Measurements from ENCODE around the gene NEURL1. TPM values are rescaled to one million over a fixed set of nuclear protein-coding genes. Genes with fewer than 3 reads are reported as not detected.

The NEURL1 gene
- total RNA-seq, 1 donor from 2014 or later = 1.3 TPM

- Histone ChIP-seq H3K27me3 (ENCODE audit: control insufficient read depth, insufficient read depth, low read length) (peaks cover 2% of the 10 kb centered on the region), H3K4me3 (ENCODE audit: low read depth, low read length) (no peak overlapping the region), H3K36me3 (ENCODE audit: control insufficient read depth, insufficient read depth, low read length) (no peaks in the 10 kb centered on the region)
- TF ChIP-seq, protein P1, sequence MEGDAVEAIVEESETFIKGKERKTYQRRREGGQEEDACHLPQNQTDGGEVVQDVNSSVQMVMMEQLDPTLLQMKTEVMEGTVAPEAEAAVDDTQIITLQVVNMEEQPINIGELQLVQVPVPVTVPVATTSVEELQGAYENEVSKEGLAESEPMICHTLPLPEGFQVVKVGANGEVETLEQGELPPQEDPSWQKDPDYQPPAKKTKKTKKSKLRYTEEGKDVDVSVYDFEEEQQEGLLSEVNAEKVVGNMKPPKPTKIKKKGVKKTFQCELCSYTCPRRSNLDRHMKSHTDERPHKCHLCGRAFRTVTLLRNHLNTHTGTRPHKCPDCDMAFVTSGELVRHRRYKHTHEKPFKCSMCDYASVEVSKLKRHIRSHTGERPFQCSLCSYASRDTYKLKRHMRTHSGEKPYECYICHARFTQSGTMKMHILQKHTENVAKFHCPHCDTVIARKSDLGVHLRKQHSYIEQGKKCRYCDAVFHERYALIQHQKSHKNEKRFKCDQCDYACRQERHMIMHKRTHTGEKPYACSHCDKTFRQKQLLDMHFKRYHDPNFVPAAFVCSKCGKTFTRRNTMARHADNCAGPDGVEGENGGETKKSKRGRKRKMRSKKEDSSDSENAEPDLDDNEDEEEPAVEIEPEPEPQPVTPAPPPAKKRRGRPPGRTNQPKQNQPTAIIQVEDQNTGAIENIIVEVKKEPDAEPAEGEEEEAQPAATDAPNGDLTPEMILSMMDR (IDR thresholded peaks at IDR 0.05; ENCODE audit: insufficient read depth, low read length, poor library complexity, severe bottlenecking) = no peak
- DNase-seq (ENCODE audit: low read depth) = no peak
These were observed 79.1 kb downstream of the NEURL1 start for GRCh38 chr10:103572347-103573204.

DNA sequence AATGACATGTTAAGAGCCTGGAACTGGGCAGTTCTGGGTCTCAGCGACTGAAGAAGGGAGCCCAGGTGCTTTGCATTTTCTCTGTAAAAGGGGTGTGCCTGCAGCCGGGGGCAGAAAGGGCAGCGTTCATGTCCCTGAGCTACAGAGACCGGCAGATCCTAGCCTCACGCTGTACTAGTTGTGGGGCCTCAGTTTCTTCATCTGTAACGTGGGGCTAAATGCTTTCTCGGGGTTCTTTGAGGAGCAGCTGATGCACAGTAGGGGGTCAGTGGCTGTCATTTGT lies 79.6 kb downstream of the NEURL1 start:
- TF ChIP-seq, protein P1 (IDR thresholded peaks at IDR 0.05; ENCODE audit: insufficient read depth, low read length, poor library complexity, severe bottlenecking) = no peak
- Histone ChIP-seq H3K36me3 (ENCODE audit: control insufficient read depth, insufficient read depth, low read length) (no peaks in the 10 kb centered on the region), H3K27me3 (ENCODE audit: control insufficient read depth, insufficient read depth, low read length) (peaks cover 2% of the 10 kb centered on the region), H3K4me3 (ENCODE audit: low read depth, low read length) (no peak overlapping the region)
- no peak for DNase-seq (ENCODE audit: low read depth)

GRCh38 chr10:103574097-103575061 lies 80.9 kb downstream of the NEURL1 start:
- DNase-seq (ENCODE audit: low read depth) = no peak
- Histone ChIP-seq H3K27me3 (ENCODE audit: control insufficient read depth, insufficient read depth, low read length) (peaks cover 2% of the 10 kb centered on the region), H3K36me3 (ENCODE audit: control insufficient read depth, insufficient read depth, low read length) (no peaks in the 10 kb centered on the region), H3K4me3 (ENCODE audit: low read depth, low read length) (no peak overlapping the region)
- TF ChIP-seq, protein P1 (IDR thresholded peaks at IDR 0.05; ENCODE audit: insufficient read depth, low read length, poor library complexity, severe bottlenecking) = no peak

GRCh38 chr10:103575416-103576075 lies 82.0 kb downstream of the NEURL1 start:
- no peak for DNase-seq (ENCODE audit: low read depth)
- peaks cover 2% of the 10 kb centered on the region for H3K27me3 ChIP-seq (ENCODE audit: control insufficient read depth, insufficient read depth, low read length)
- no peaks in the 10 kb centered on the region for H3K36me3 ChIP-seq (ENCODE audit: control insufficient read depth, insufficient read depth, low read length)
- TF ChIP-seq, protein P1 (IDR thresholded peaks at IDR 0.05; ENCODE audit: insufficient read depth, low read length, poor library complexity, severe bottlenecking) = no peak
- H3K4me3 ChIP-seq (ENCODE audit: low read depth, low read length) = no peak overlapping the region

GRCh38 chr10:103576076-103576471 lies 82.6 kb downstream of the NEURL1 start:
- Histone ChIP-seq H3K36me3 (ENCODE audit: control insufficient read depth, insufficient read depth, low read length) (no peaks in the 10 kb centered on the region), H3K27me3 (ENCODE audit: control insufficient read depth, insufficient read depth, low read length) (peaks cover 2% of the 10 kb centered on the region), H3K4me3 (ENCODE audit: low read depth, low read length) (no peak overlapping the region)
- DNase-seq (ENCODE audit: low read depth) = no peak
- TF ChIP-seq, protein P1 (IDR thresholded peaks at IDR 0.05; ENCODE audit: insufficient read depth, low read length, poor library complexity, severe bottlenecking) = no peak
